Measurements from ENCODE around the gene MPP2. TPM values are rescaled to one million over a fixed set of nuclear protein-coding genes. Genes with fewer than 3 reads are reported as not detected.
A peak's percentile ranks its signal among the peaks of the same experiment; 100 is the strongest.

The MPP2 gene
- total and polyA plus RNA-seq, 9 of the 15 experiments (the other 6 are each of a cell fraction or from before 2014, with no cell fraction given) = 0.04 to 1.0 (median 0.24) TPM

GRCh38 chr17:43938838-43939182 is 31.5 kb upstream of the MPP2 start:
- peaks cover 0 to 16% of the 10 kb centered on the region in 2 experiments; a peak in 4 of 5 replicates for H3K4me1 ChIP-seq (replicated peaks in 1 of 2; ENCODE audit: control insufficient read depth in 2 of 2, insufficient read depth in 2 of 2, low read length in 2 of 2)
- H3K9me1 ChIP-seq (ENCODE audit: control insufficient read depth, insufficient read depth, low read length) = no peaks in the 10 kb centered on the region
- no peak overlapping the region for H3K4me2 ChIP-seq (ENCODE audit: insufficient read depth, low read length)
- H3K27ac ChIP-seq (ENCODE audit: extremely low read depth, low read depth, low read length) = no peak overlapping the region
- TF ChIP-seq SMARCA5 (IDR thresholded peaks at IDR 0.05) = no peak
- TF ChIP-seq ZNF507 (tag; conservative IDR thresholded peaks at IDR 0.05) = no peak
- no peak for TF ChIP-seq ZNF408 (CRISPR knock-in tag; IDR thresholded peaks at IDR 0.05; ENCODE audit: low read depth)
- peak; percentile 5; the same call in 1 of the 2 replicates for TF ChIP-seq ZNF740 (CRISPR knock-in tag; IDR thresholded peaks at IDR 0.05)
- TF ChIP-seq ZNF740 (tag; IDR thresholded peaks at IDR 0.05) = no peak
- no peak for FAIRE-seq
- no peaks in the 10 kb centered on the region for H3K9me3 ChIP-seq (replicated peaks; ENCODE audit: control insufficient read depth, insufficient read depth, low read depth, low read length)
- DNase-seq (ENCODE audit: extremely low read depth in 1 of 4, low spot score in 3 of 4) = no peak
- H2AFZ ChIP-seq (ENCODE audit: low read depth, low read length) = no peak overlapping the region
- no peaks in the 10 kb centered on the region for H4K20me1 ChIP-seq (replicated peaks; ENCODE audit: control insufficient read depth, insufficient read depth, low read length)
- H3K9ac ChIP-seq (ENCODE audit: insufficient read depth in 1 of 2, low read depth in 2 of 2, low read length in 2 of 2) = no peak overlapping the region
- in situ Hi-C loops (cut with MboI) = loop anchor here (25.0 kb wide), 1 partner anchor 398 kb away; the partner anchor contains the start of gene GRN
- H3K79me2 ChIP-seq (ENCODE audit: control insufficient read depth, insufficient read depth, low read length) = no peaks in the 10 kb centered on the region
- POLR2A ChIA-PET = interaction anchor here (1.0 kb wide), 1 partner anchor 217 kb away, joined by 3 read pairs; no protein-coding TSS in a partner anchor
- CTCF ChIA-PET (ENCODE audit: low intra/inter-chr PET ratio) = interaction anchor here (0.6 kb wide), 1 partner anchor 50 kb away, joined by 3 read pairs; no protein-coding TSS in a partner anchor
- no peak overlapping the region for H3K4me3 ChIP-seq
- no TSS peak for BruUV-seq (replicated peaks)
- no peaks in the 10 kb centered on the region for H3K36me3 ChIP-seq (ENCODE audit: control insufficient read depth, insufficient read depth, low read length)
- no peak for ATAC-seq
- 26% methylated on average over 5 of the region's 6 CpGs for WGBS (ENCODE audit: insufficient coverage, low coverage, missing lambda C conversion rate)
- peaks cover 3 to 29% of the 10 kb centered on the region in 2 experiments; a peak in 3 of 5 replicates for H3K27me3 ChIP-seq (ENCODE audit: control insufficient read depth in 2 of 2, insufficient read depth in 2 of 2, low read length in 2 of 2)
- intact Hi-C loops (cut with micrococcal nuclease) = no loop called here

DNA sequence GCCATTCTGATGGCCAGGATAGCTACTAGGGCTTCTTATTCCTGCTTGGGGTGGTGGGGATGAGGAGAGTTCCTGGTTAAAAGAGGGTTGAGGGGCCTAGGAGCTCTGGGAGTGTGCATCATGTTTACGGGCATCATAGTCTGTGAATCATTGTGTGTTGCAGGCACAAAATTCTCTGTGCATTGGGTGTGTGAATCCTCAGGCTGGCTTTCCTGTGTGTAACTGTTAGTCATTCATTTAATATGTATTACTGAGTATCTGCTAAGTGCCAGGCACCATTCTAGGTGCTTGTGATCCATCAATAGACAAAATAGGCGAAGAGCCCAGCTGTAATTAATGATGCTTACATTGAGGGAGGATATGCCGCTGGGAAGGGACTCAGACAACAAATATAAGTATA is 29.1 kb upstream of the MPP2 start:
- no peak overlapping the region for H3K4me2 ChIP-seq (ENCODE audit: insufficient read depth, low read length)
- in situ Hi-C loops (cut with MboI) = loop anchor here (25.0 kb wide), 1 partner anchor 401 kb away; the partner anchor contains the start of gene GRN
- no peak overlapping the region for H2AFZ ChIP-seq (ENCODE audit: low read depth, low read length)
- intact Hi-C loops (cut with micrococcal nuclease) = no loop called here
- H3K4me1 ChIP-seq (replicated peaks in 1 of 2; ENCODE audit: control insufficient read depth in 2 of 2, insufficient read depth in 2 of 2, low read length in 2 of 2) = peaks cover 0 to 16% of the 10 kb centered on the region in 2 experiments; a peak in 4 of 5 replicates
- FAIRE-seq (no peak), DNase-seq (ENCODE audit: extremely low read depth in 1 of 4, low spot score in 3 of 4) (no peak), ATAC-seq (no peak)
- H4K20me1 ChIP-seq (replicated peaks; ENCODE audit: control insufficient read depth, insufficient read depth, low read length) = no peaks in the 10 kb centered on the region
- H3K4me3 ChIP-seq = no peak overlapping the region
- no peak overlapping the region for H3K27ac ChIP-seq (ENCODE audit: extremely low read depth, low read depth, low read length)
- no peak overlapping the region for H3K9ac ChIP-seq (ENCODE audit: insufficient read depth in 1 of 2, low read depth in 2 of 2, low read length in 2 of 2)
- peaks cover 3 to 46% of the 10 kb centered on the region in 2 experiments; a peak in 3 of 5 replicates for H3K27me3 ChIP-seq (ENCODE audit: control insufficient read depth in 2 of 2, insufficient read depth in 2 of 2, low read length in 2 of 2)
- H3K9me3 ChIP-seq (replicated peaks; ENCODE audit: control insufficient read depth, insufficient read depth, low read depth, low read length) = no peaks in the 10 kb centered on the region
- no TSS peak for BruUV-seq (replicated peaks)
- H3K79me2 ChIP-seq (ENCODE audit: control insufficient read depth, insufficient read depth, low read length) = no peaks in the 10 kb centered on the region
- ChIA-PET CTCF (ENCODE audit: low intra/inter-chr PET ratio) (no interaction called here), POLR2A (no interaction called here)
- H3K9me1 ChIP-seq (ENCODE audit: control insufficient read depth, insufficient read depth, low read length) = no peaks in the 10 kb centered on the region
- 35% methylated on average over 3 of the region's 3 CpGs for WGBS (ENCODE audit: insufficient coverage, low coverage, missing lambda C conversion rate)
- H3K36me3 ChIP-seq (ENCODE audit: control insufficient read depth, insufficient read depth, low read length) = no peaks in the 10 kb centered on the region
- TF ChIP-seq E2F1 (CRISPR knock-in tag; IDR thresholded peaks at IDR 0.05) (no peak), GTF2E2 (tag; IDR thresholded peaks at IDR 0.05) (no peak), HIVEP1 (CRISPR knock-in tag; IDR thresholded peaks at IDR 0.05) (no peak), ZBTB1 (CRISPR knock-in tag; IDR thresholded peaks at IDR 0.05; ENCODE audit: borderline replicate concordance, low read depth) (no peak), SRF (CRISPR knock-in tag; IDR thresholded peaks at IDR 0.05) (no peak), THRA (IDR thresholded peaks at IDR 0.05) (no peak), ATF7 (IDR thresholded peaks at IDR 0.05) (no peak), FOXJ2 (tag; IDR thresholded peaks at IDR 0.05) (no peak), FIP1L1 (IDR thresholded peaks at IDR 0.05; ENCODE audit: low read depth, low read length, poor library complexity, severe bottlenecking) (no peak)

All from K562 (cell line).